CD4-positive, alpha-beta T cell treated with Interleukin-2 at 100 ng/mL for 4 hours (primary cell): ENCODE results near the gene DUSP15.

Experiments
- DNase-seq: peaks from one replicate; pipeline ENCODE4 v3.0.0-alpha.2; 2020; ENCODE audit warnings: low spot score

DUSP15 gene

GRCh38 chr20:31860390-31861134, 9.8 kb downstream of the DUSP15 start:
- no peak for DNase-seq

GRCh38 chr20:31859998-31860380, 10.3 kb downstream of the DUSP15 start:
- DNase-seq = no peak

- no peak for DNase-seq
Observed at GRCh38 chr20:31859266-31859997, 10.9 kb downstream of the DUSP15 start.

GRCh38 chr20:31858760-31859083, 11.6 kb downstream of the DUSP15 start:
- no peak for DNase-seq

- DNase-seq = no peak
Observed at GRCh38 chr20:31857861-31858759, 12.2 kb downstream of the DUSP15 start.

- DNase-seq = no peak
Observed at GRCh38 chr20:31856516-31856915, 13.8 kb downstream of the DUSP15 start.

- DNase-seq = no peak
Observed at GRCh38 chr20:31853481-31853880, 16.8 kb downstream of the DUSP15 start.

GRCh38 chr20:31851240-31851955, 18.9 kb downstream of the DUSP15 start:
- DNase-seq = no peak

GRCh38 chr20:31849306-31849930, 20.9 kb downstream of the DUSP15 start:
- DNase-seq = no peak

- no peak for DNase-seq
Observed at GRCh38 chr20:31848088-31848999, 22.0 kb downstream of the DUSP15 start.

- DNase-seq = no peak
Observed at GRCh38 chr20:31846793-31847138, 23.6 kb downstream of the DUSP15 start.

- DNase-seq = no peak
Observed at GRCh38 chr20:31845300-31845863, 24.9 kb downstream of the DUSP15 start, which contains the start of gene FOXS1. Gene FOXS1 (minus strand): TSS chr20:31845604. CDS start chr20:31845542, 62 bp downstream.

- no peak for DNase-seq
Observed at GRCh38 chr20:31844737-31845299, 25.5 kb downstream of the DUSP15 start.

- DNase-seq = no peak
Observed at GRCh38 chr20:31843881-31844280, 26.4 kb downstream of the DUSP15 start.

GRCh38 chr20:31843288-31843687, 27.0 kb downstream of the DUSP15 start:
- DNase-seq = no peak

- DNase-seq = no peak
Observed at GRCh38 chr20:31842471-31843157, 27.7 kb downstream of the DUSP15 start.

- no peak for DNase-seq
Observed at GRCh38 chr20:31841928-31842327, 28.4 kb downstream of the DUSP15 start.

- no peak for DNase-seq
Observed at GRCh38 chr20:31840906-31841816, 29.2 kb downstream of the DUSP15 start.
